ENCODE data around the gene LY6G6F.

The LY6G6F gene

DNA sequence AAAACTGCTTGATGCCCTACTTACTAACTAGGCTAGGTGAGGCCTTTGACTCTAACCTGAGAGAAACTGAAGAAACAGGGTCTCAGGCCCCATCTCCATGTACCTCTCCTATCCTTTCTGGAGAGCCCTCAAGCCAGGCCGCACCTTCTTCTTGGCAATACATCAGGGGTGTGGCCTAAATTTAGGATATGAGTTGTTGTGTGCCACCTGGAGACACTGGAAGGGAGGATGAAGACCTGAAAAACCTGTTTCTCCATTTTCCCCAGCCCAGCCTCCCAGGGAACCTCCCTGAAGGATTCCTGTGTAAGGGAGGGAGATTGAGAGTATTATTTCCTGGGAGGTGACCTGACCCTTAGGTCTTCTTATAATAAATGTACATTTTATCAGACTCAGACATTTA, 11.6 kb downstream of the LY6G6F start:
- Histone ChIP-seq H3K27ac (ENCODE audit: low read length) (no peak overlapping the region), H3K9me3 (ENCODE audit: control insufficient read depth in 2 of 2, low read length in 2 of 2) (no peaks in the 10 kb centered on the region), H3K4me1 (ENCODE audit: control insufficient read depth, insufficient read depth, low read length) (peaks cover 7% of the 10 kb centered on the region), H3K27me3 (ENCODE audit: control insufficient read depth in 1 of 2, insufficient read depth in 2 of 2, low read length in 2 of 2) (no peaks in the 10 kb centered on the region), H3K36me3 (ENCODE audit: control insufficient read depth in 2 of 2, insufficient read depth in 2 of 2, low read length in 2 of 2) (no peaks in the 10 kb centered on the region), H3K4me3 (ENCODE audit: low read length in 2 of 2) (no peak overlapping the region), H3K9ac (ENCODE audit: low read length in 2 of 2) (no peak overlapping the region)

DNA sequence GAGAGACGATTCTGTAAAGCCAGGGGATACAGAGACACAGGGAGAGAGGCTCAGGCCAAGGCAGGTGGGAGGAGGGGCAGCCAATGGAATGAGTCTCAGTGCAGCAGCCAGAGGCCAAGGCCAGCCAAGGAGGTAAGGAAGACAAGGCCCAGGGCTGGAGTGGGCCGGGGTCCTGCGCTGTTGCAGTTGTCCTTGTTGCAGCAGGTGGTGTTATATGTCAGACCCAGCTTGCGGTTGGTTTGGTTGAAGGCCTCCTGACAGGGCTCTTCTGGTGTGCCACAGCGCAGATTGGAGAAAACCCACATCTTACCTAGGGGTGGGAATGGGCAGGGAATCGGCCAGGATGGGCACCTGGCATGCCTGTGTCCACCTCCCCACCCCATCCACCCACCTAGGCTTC, 12.3 kb downstream of the LY6G6F start:
- H3K9ac ChIP-seq (ENCODE audit: low read length in 2 of 2), result no peak overlapping the region
- no peak overlapping the region for H3K27ac ChIP-seq (ENCODE audit: low read length)
- H3K9me3 ChIP-seq (ENCODE audit: control insufficient read depth in 2 of 2, low read length in 2 of 2), result no peaks in the 10 kb centered on the region
- no peak overlapping the region for H3K4me3 ChIP-seq (ENCODE audit: low read length in 2 of 2)
- H3K4me1 ChIP-seq (ENCODE audit: control insufficient read depth, insufficient read depth, low read length), result peaks cover 7% of the 10 kb centered on the region
- H3K27me3 ChIP-seq (ENCODE audit: control insufficient read depth in 1 of 2, insufficient read depth in 2 of 2, low read length in 2 of 2), result no peaks in the 10 kb centered on the region
- H3K36me3 ChIP-seq (ENCODE audit: control insufficient read depth in 2 of 2, insufficient read depth in 2 of 2, low read length in 2 of 2), result no peaks in the 10 kb centered on the region

DNA sequence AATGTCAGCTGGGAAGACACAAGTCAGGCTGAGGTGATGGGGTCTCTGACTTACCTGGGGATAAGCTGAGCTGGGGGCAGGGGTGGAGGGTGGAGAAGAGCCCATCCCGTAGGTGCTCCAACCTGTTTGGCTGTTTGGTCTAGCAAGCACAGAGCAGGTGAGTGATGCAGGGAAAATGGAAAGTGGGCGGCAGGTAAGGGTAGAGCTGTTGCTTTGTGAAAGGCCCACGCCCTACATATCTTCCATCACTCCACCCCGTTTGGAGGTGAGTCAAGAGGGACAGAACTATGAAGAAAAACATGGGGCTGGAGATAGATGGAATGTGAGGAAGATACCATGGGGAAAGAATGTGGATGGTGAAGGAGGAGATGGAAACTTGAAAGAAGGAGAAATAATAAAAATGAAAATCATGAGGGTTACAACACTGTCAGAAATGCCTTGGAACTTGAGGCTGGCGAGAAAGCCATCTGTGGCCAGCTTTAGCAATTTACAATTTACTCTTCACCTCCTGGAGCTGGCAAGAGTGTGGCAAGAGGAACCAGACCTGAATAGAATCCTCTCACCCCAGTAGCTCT, 13.6 kb downstream of the LY6G6F start:
- H3K9me3 ChIP-seq (ENCODE audit: control insufficient read depth in 2 of 2, low read length in 2 of 2), result no peaks in the 10 kb centered on the region
- no peaks in the 10 kb centered on the region for H3K27me3 ChIP-seq (ENCODE audit: control insufficient read depth in 1 of 2, insufficient read depth in 2 of 2, low read length in 2 of 2)
- peaks cover 0 to 2% of the 10 kb centered on the region in 2 donors for H3K36me3 ChIP-seq (ENCODE audit: control insufficient read depth in 2 of 2, insufficient read depth in 2 of 2, low read length in 2 of 2)
- H3K4me1 ChIP-seq (ENCODE audit: control insufficient read depth, insufficient read depth, low read length), result peaks cover 3% of the 10 kb centered on the region
- no peak overlapping the region for H3K9ac ChIP-seq (ENCODE audit: low read length in 2 of 2)
- no peak overlapping the region for H3K27ac ChIP-seq (ENCODE audit: low read length)
- H3K4me3 ChIP-seq (ENCODE audit: low read length in 2 of 2), result no peak overlapping the region

DNA sequence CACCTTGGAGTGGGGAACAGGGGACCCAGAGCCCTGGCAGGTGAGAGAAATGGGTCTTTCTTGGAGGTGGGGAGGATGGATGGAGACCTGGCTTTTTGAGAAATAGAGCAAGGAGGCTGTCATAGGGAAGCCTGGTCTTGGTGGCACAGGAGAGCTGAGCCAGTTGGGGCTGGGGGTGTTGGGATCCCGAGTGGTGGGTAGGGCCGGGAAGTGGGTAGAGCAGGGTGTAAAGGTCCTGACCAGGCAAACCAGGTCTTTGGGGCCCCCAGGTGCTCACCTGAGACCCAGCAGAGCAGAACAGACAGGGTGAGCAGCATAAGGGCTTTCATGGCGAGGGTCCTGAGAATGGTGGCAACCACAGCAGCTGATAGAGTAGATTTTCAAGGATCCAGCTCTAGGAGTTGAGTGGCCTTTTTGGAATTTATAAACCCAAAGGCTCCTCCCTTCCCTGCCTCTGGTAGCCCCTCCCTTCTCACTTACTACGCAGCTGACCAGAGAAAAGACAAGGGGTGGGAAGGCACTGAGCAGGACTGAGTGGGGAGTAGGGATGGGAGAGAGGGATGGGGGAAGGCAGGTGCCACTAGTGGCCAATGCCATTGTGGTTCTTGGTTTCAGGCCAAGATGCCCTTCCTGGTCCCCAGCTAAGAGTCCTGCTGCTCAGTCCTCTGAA, 14.8 kb downstream of the LY6G6F start, which contains the start of gene LY6G6C:
Gene LY6G6C, minus strand, starts transcription at position 396 of the 670 bp plus-strand sequence. Its CDS starts 67 bp downstream, at position 329.
- no peaks in the 10 kb centered on the region for H3K4me1 ChIP-seq (ENCODE audit: control insufficient read depth, insufficient read depth, low read length)
- H3K27me3 ChIP-seq (ENCODE audit: control insufficient read depth in 1 of 2, insufficient read depth in 2 of 2, low read length in 2 of 2), result no peaks in the 10 kb centered on the region
- H3K9ac ChIP-seq (ENCODE audit: low read length in 2 of 2), result no peak within 1 kb of the TSS
- H3K27ac ChIP-seq (ENCODE audit: low read length), result no peak within 1 kb of the TSS
- peaks cover 8% of the 10 kb centered on the region in 2 donors for H3K36me3 ChIP-seq (ENCODE audit: control insufficient read depth in 2 of 2, insufficient read depth in 2 of 2, low read length in 2 of 2)
- no peaks in the 10 kb centered on the region for H3K9me3 ChIP-seq (ENCODE audit: control insufficient read depth in 2 of 2, low read length in 2 of 2)
- H3K4me3 ChIP-seq (ENCODE audit: low read length in 2 of 2), result no peak within 1 kb of the TSS

DNA sequence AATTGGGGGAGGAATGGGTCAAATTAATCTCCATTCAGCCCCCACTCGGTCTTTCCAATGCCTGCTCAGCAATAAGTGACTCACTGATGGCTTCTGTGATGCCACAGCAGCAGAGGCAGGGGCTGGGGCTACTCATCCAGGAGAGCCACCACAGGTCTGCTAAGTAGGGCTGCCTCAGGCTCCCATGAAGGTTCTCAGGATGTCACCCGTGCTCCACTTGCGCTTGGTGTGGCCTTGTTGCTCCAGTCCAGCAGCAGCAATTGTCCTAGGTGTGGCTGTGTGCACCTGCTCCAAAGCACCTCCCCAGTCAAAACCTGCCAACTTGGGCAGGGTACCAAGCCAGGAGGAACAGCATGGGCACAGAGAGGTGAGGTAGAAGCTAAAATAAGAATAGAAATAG, 15.5 kb downstream of the LY6G6F start:
- Histone ChIP-seq H3K9ac (ENCODE audit: low read length in 2 of 2) (no peak overlapping the region), H3K27me3 (ENCODE audit: control insufficient read depth in 1 of 2, insufficient read depth in 2 of 2, low read length in 2 of 2) (no peaks in the 10 kb centered on the region), H3K9me3 (ENCODE audit: control insufficient read depth in 2 of 2, low read length in 2 of 2) (no peaks in the 10 kb centered on the region), H3K27ac (ENCODE audit: low read length) (no peak overlapping the region), H3K4me3 (ENCODE audit: low read length in 2 of 2) (no peak overlapping the region), H3K4me1 (ENCODE audit: control insufficient read depth, insufficient read depth, low read length) (no peaks in the 10 kb centered on the region), H3K36me3 (ENCODE audit: control insufficient read depth in 2 of 2, insufficient read depth in 2 of 2, low read length in 2 of 2) (peaks cover 10 to 14% of the 10 kb centered on the region in 2 donors)

DNA sequence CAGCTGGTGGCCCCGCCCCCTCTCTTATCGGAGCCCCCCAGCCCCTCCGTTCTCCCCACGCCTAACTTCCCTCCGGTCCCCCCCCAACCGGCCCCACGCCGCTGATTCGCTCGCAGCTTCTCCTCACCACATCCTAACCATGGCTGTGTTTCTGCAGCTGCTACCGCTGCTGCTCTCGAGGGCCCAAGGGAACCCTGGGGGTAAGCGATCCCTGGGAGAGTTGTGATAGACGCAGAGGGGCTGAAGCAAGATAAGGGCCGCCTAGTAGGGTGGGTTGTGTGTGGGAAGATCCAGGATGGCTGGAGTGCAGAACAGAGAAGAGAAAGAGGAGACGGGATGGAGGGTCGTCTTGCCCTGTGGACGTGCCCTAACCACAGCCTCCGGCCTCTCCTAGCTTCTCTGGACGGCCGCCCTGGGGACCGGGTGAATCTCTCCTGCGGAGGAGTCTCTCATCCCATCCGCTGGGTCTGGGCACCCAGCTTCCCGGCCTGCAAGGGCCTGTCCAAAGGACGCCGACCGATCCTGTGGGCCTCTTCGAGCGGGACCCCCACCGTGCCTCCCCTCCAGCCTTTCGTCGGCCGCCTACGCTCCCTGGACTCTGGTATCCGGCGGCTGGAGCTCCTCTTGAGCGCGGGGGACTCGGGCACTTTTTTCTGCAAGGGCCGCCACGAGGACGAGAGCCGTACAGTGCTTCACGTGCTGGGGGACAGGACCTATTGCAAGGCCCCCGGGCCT, 16.7 kb downstream of the LY6G6F start, which contains the start of gene MPIG6B:
Gene MPIG6B, plus strand, starts transcription at position 129 of the 735 bp plus-strand sequence. Its CDS starts 11 bp downstream, at position 140.
- Histone ChIP-seq H3K9me3 (ENCODE audit: control insufficient read depth in 2 of 2, low read length in 2 of 2) (no peaks in the 10 kb centered on the region), H3K4me1 (ENCODE audit: control insufficient read depth, insufficient read depth, low read length) (peaks cover 9% of the 10 kb centered on the region), H3K27me3 (ENCODE audit: control insufficient read depth in 1 of 2, insufficient read depth in 2 of 2, low read length in 2 of 2) (no peaks in the 10 kb centered on the region), H3K36me3 (ENCODE audit: control insufficient read depth in 2 of 2, insufficient read depth in 2 of 2, low read length in 2 of 2) (peaks cover 11 to 18% of the 10 kb centered on the region in 2 donors), H3K4me3 (ENCODE audit: low read length in 2 of 2) (no peak within 1 kb of the TSS), H3K27ac (ENCODE audit: low read length) (no peak within 1 kb of the TSS), H3K9ac (ENCODE audit: low read length in 2 of 2) (no peak within 1 kb of the TSS)

DNA sequence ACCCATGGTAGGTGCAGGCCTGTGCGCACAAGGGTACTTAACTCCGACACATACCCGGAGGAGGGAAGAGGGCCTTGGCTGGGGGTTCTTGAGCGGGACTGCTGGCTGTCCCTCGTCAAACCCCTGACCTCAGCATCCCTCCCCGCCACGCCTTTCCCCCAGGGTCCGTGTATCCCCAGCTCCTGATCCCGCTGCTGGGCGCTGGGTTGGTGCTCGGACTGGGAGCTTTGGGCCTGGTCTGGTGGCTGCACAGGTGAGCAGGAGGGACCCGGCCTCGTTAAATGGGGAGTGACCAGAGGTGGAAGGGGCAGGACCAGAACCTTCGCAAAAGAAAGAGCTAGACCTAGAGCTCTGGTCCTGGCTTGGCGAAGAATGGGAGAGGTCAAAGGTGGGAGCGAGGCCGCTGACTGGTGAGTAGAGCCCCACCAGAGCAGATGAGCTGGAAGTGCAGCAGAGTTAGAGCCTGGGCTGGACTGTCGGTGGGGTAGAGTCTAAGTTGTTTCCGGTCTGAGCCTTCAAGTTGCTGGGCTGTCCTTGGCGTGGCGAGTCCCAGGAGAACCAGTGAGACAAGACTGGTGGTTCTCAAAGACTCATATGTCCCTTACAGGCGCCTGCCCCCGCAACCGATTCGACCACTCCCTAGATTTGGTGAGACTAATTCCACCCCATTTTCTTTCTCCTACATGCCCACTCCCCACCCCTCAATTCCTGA, 17.5 kb downstream of the LY6G6F start:
- no peak overlapping the region for H3K9ac ChIP-seq (ENCODE audit: low read length in 2 of 2)
- H3K27me3 ChIP-seq (ENCODE audit: control insufficient read depth in 1 of 2, insufficient read depth in 2 of 2, low read length in 2 of 2), result no peaks in the 10 kb centered on the region
- H3K4me1 ChIP-seq (ENCODE audit: control insufficient read depth, insufficient read depth, low read length), result peaks cover 16% of the 10 kb centered on the region
- H3K4me3 ChIP-seq (ENCODE audit: low read length in 2 of 2), result no peak overlapping the region
- no peak overlapping the region for H3K27ac ChIP-seq (ENCODE audit: low read length)
- H3K36me3 ChIP-seq (ENCODE audit: control insufficient read depth in 2 of 2, insufficient read depth in 2 of 2, low read length in 2 of 2), result peaks cover 11 to 18% of the 10 kb centered on the region in 2 donors
- no peaks in the 10 kb centered on the region for H3K9me3 ChIP-seq (ENCODE audit: control insufficient read depth in 2 of 2, low read length in 2 of 2)

DNA sequence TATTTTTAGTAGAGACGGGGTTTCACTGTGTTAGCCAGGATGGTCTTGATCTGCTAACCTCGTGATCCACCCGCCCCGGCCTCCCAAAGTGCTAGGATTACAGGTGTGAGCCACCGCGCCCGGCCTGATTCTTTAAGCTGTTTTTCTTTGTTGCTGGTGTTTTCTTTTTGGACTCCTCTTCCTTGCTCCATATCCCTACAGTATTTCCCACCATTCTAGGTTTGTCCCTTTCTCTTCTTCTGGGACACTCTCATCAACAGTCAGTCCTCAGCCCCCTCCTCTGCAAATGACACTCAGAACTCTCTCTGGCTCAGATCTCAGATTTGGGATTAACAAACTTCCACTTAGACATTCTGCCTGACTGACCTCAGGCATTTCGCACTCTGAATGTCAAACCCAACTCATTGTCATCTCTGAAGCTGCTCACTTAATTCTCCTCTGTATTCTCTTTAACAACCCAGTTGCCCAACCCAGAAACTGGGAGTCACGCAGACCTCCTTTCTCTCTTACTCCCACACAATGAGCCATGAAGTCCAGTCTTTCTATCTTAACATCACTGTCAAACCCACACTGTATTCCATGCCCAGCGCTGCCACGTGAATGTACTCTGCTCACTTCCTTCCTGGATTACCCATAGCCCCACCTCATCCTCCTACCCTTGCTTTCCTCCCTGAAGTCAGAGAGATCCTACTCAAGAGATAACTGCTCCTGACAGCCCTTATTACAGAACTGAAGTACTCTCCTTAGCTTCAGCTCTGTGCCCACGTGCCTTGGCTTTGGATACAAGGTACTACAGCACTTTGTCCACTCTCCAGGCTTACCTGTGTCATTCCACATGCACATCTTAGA, 19.1 kb downstream of the LY6G6F start:
- H3K9ac ChIP-seq (ENCODE audit: low read length in 2 of 2), result no peak overlapping the region
- no peaks in the 10 kb centered on the region for H3K27me3 ChIP-seq (ENCODE audit: control insufficient read depth in 1 of 2, insufficient read depth in 2 of 2, low read length in 2 of 2)
- H3K4me3 ChIP-seq (ENCODE audit: low read length in 2 of 2), result no peak overlapping the region
- H3K4me1 ChIP-seq (ENCODE audit: control insufficient read depth, insufficient read depth, low read length), result peaks cover 26% of the 10 kb centered on the region
- H3K27ac ChIP-seq (ENCODE audit: low read length), result no peak overlapping the region
- no peaks in the 10 kb centered on the region for H3K9me3 ChIP-seq (ENCODE audit: control insufficient read depth in 2 of 2, low read length in 2 of 2)
- peaks cover 11 to 18% of the 10 kb centered on the region in 2 donors for H3K36me3 ChIP-seq (ENCODE audit: control insufficient read depth in 2 of 2, insufficient read depth in 2 of 2, low read length in 2 of 2)

DNA sequence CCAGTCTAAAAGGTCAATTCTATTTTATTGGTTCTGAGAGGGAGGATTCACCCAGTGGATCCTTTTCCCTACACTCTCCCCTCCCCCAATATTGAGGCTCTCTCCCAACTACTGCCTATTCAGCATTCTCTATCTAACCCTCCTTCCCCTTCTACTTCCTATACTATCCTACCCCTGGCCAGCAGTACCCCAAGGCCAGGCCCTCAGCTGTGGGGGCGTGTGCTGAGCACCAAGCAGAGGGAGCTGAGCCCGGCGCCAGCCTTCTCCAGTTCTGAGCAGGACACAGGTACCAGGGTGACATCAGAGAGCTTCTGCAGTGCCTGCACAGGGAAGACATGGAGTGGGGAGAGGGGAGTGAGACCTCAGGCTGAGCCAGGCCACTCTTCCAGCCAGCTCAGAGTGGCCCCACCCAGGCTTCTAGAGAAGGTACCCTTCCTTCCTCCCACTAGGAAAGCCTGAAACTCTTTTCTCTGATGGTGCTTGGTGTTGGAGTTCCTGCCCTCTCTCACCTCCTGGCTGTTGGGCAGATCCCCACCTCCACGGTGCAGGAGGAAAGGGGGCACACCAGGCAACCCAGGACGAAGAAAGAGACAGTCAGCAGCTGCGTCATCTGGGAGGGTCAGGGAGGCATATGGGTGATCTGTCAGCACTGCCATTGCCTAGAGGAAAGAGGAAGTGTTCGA, 20.5 kb downstream of the LY6G6F start:
- Histone ChIP-seq H3K4me3 (ENCODE audit: low read length in 2 of 2) (peak overlapping the region in 1 of 2 donors; percentile 93), H3K4me1 (ENCODE audit: control insufficient read depth, insufficient read depth, low read length) (peaks cover 27% of the 10 kb centered on the region), H3K9me3 (ENCODE audit: control insufficient read depth in 2 of 2, low read length in 2 of 2) (no peaks in the 10 kb centered on the region), H3K27ac (ENCODE audit: low read length) (peak overlapping the region; percentile 93), H3K9ac (ENCODE audit: low read length in 2 of 2) (peak overlapping the region; percentile 21 to 87), H3K36me3 (ENCODE audit: control insufficient read depth in 2 of 2, insufficient read depth in 2 of 2, low read length in 2 of 2) (peaks cover 18 to 25% of the 10 kb centered on the region in 2 donors), H3K27me3 (ENCODE audit: control insufficient read depth in 1 of 2, insufficient read depth in 2 of 2, low read length in 2 of 2) (no peaks in the 10 kb centered on the region)

Measured in stomach smooth muscle (tissue), 2 donors.